Measurements from ENCODE around the gene PSMD14.
"Not testable (repeated sequence)": the region's sequence is repeated elsewhere in the genome, so short reads cannot be mapped to it uniquely, and the experiment has no call there.

The PSMD14 gene

DNA sequence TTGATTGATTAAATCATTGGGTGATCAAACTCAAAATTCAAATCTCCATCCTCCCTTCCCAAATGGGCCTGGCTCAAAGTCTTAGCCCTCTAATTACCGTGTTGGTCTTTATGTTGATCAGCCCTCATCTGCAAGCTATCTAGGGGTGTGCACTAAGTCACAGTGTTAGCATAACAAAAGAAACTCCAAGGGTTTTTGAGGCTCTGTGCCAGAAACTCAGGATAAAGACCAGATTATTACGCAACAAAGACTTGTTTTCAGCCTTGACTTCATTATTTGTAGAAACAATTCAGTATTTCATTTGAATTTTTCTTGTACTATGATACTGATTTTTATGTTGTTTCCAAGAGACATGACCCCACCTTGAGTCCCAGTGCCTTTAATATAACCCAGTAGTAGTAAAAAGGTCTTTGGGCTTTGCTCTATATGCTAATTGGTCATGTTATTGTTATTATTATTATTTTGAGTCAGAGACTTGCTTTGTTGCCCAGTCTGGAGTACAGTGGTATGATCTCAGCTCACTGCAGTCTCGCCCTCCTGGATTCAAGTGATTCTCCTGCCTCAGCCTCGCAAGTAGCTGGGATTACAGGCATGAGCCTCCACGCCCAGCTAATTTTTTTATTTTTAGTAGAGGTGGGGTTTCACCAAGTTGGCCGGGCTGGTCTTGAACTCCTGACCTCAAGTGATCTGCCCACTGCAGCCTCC lies 13.9 kb downstream of the PSMD14 start:
- DNase-seq (ENCODE audit: extremely low read depth, low read depth): no peak
- TF ChIP-seq, protein P1, sequence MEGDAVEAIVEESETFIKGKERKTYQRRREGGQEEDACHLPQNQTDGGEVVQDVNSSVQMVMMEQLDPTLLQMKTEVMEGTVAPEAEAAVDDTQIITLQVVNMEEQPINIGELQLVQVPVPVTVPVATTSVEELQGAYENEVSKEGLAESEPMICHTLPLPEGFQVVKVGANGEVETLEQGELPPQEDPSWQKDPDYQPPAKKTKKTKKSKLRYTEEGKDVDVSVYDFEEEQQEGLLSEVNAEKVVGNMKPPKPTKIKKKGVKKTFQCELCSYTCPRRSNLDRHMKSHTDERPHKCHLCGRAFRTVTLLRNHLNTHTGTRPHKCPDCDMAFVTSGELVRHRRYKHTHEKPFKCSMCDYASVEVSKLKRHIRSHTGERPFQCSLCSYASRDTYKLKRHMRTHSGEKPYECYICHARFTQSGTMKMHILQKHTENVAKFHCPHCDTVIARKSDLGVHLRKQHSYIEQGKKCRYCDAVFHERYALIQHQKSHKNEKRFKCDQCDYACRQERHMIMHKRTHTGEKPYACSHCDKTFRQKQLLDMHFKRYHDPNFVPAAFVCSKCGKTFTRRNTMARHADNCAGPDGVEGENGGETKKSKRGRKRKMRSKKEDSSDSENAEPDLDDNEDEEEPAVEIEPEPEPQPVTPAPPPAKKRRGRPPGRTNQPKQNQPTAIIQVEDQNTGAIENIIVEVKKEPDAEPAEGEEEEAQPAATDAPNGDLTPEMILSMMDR (IDR thresholded peaks at IDR 0.05; ENCODE audit: low read depth, low read length, missing control alignments): no peak
- no peak overlapping the region for H3K4me3 ChIP-seq (replicated peaks; ENCODE audit: low read depth, low read length)

DNA sequence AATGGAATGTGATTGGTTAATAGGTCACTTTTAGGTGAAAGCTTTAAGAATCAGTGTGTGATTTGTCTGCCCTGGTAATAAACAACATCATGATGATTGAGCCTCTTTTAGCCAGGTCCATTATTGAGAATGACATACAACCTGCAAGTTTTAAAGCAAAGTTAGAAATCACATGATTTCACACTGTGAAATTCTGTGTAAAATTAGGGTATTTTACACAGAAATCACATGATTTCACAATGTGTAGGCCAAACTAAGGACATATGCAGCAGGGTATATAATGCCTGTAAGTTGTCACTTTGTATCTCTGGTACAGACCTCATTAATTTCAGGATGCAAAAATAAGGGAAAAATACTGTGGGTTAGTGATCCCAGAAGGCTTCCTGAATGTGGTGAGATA lies 16.7 kb downstream of the PSMD14 start:
- TF ChIP-seq, protein P1 (IDR thresholded peaks at IDR 0.05; ENCODE audit: low read depth, low read length, missing control alignments): no peak
- DNase-seq (ENCODE audit: extremely low read depth, low read depth): no peak
- no peak overlapping the region for H3K4me3 ChIP-seq (replicated peaks; ENCODE audit: low read depth, low read length)

GRCh38 chr2:161327582-161327981 lies 19.4 kb downstream of the PSMD14 start:
- no peak overlapping the region for H3K4me3 ChIP-seq (replicated peaks; ENCODE audit: low read depth, low read length)
- no peak for DNase-seq (ENCODE audit: extremely low read depth, low read depth)
- TF ChIP-seq, protein P1 (IDR thresholded peaks at IDR 0.05; ENCODE audit: low read depth, low read length, missing control alignments): no peak

DNA sequence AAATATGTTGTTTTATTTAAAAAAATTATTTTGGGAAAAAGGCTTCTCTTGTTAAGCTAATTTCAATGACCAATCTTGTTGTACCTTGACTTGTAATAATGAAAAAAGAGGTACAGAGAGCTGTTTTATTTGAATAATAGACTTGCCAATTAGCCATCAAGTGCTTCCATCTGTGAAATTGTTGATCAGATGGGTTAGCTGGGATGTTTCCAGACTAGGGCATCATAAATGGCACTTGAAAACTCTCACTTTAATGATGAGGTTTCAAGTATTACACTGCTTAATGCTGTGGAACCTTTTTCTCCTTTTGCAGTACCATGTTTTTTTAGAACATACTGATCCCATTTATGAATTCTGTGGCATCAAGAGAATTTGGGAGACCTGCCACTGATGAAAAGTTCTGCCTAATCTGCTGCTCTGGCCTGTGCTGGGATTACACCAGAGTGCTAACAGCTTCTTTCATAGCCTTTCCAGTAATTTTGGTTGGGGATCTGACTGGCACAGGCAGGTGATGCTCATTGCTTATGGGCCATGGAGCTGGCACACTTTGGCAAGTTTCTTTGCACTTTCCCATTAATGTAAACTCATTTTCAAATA lies 24.2 kb downstream of the PSMD14 start:
- no peak overlapping the region for H3K4me3 ChIP-seq (replicated peaks; ENCODE audit: low read depth, low read length)
- no peak for DNase-seq (ENCODE audit: extremely low read depth, low read depth)
- TF ChIP-seq, protein P1 (IDR thresholded peaks at IDR 0.05; ENCODE audit: low read depth, low read length, missing control alignments): no peak

GRCh38 chr2:161335626-161336025 lies 27.4 kb downstream of the PSMD14 start:
- no peak for DNase-seq (ENCODE audit: extremely low read depth, low read depth)
- no peak overlapping the region for H3K4me3 ChIP-seq (replicated peaks; ENCODE audit: low read depth, low read length)
- TF ChIP-seq, protein P1 (IDR thresholded peaks at IDR 0.05; ENCODE audit: low read depth, low read length, missing control alignments): no peak

GRCh38 chr2:161337247-161337646 lies 29.0 kb downstream of the PSMD14 start:
- TF ChIP-seq, protein P1 (IDR thresholded peaks at IDR 0.05; ENCODE audit: low read depth, low read length, missing control alignments): no peak

DNA sequence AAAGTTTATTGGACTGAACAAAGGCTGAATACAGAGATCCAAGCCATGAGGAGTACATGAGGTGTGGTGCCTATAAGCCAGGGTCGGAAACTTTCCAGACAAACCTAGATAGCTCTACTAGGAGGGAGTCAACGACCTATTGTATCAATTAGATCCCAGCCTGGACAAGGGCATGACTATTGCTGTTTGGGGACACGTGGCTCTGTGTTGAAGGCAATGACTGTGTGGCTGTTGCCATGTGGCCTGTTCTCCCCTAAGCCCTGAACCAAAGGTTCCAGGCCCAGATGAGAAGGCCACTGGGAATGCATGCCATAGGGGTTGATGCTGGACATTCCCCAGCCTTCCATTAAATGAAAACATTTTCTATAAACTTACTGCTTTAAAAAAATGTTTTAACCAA lies 31.3 kb downstream of the PSMD14 start:
- H3K4me3 ChIP-seq (replicated peaks; ENCODE audit: low read depth, low read length); DNase-seq (ENCODE audit: extremely low read depth, low read depth): not testable (repeated sequence)

More at GRCh38 chr2:161337247-161337646, 29.0 kb downstream of the PSMD14 start:
- no peak for DNase-seq (ENCODE audit: extremely low read depth, low read depth)
- no peak overlapping the region for H3K4me3 ChIP-seq (replicated peaks; ENCODE audit: low read depth, low read length)

- not testable (repeated sequence) for DNase-seq (ENCODE audit: extremely low read depth, low read depth); H3K4me3 ChIP-seq (replicated peaks; ENCODE audit: low read depth, low read length)
Observed at GRCh38 chr2:161340930-161341413, 32.7 kb downstream of the PSMD14 start.

Measured in HFF-Myc (cell line).